WERI-Rb-1 (cell line): ENCODE data around the gene JMJD1C.

Experiments
- DNase-seq: peaks from one replicate; pipeline ENCODE4 v3.0.0-alpha.2; 2020
- H3K27ac ChIP-seq: fragments of 250-450 bp; sonication (Bioruptor Pico); 2 replicates; pipeline ENCODE4 v1.5.1; 2020; ENCODE audit warnings: mild to moderate bottlenecking, moderate library complexity
- H3K27me3 ChIP-seq: fragments of 250-450 bp; sonication (Bioruptor Pico); 2 replicates; pipeline ENCODE4 v1.5.1; 2021; ENCODE audit warnings: mild to moderate bottlenecking, low read depth, moderate library complexity; ENCODE audit not compliant: insufficient read depth, severe bottlenecking
- H3K36me3 ChIP-seq: fragments of 250-450 bp; sonication (Bioruptor Pico); 2 replicates; pipeline ENCODE4 v1.5.1; 2020; ENCODE audit warnings: mild to moderate bottlenecking, moderate library complexity
- H3K4me3 ChIP-seq: 2 replicates; pipeline ENCODE4 v1.5.1; 2011; ENCODE audit warnings: low read depth, mild to moderate bottlenecking, control low read depth, low read length
- H3K9me3 ChIP-seq: fragments of 250-450 bp; sonication (Bioruptor Pico); 2 replicates; pipeline ENCODE4 v1.5.1; 2021; ENCODE audit warnings: mild to moderate bottlenecking, moderate library complexity; ENCODE audit not compliant: severe bottlenecking
- CTCF ChIP-seq: IDR thresholded peaks from 2 replicates; pipeline ENCODE4 v1.5.1; 2011; ENCODE audit warnings: low read depth, mild to moderate bottlenecking, control low read depth, inconsistent platforms, low read length

Gene JMJD1C

GRCh38 chr10:63455507-63455906 is 10.3 kb downstream of the JMJD1C start:
- peaks cover 3% of the 10 kb centered on the region; the same call in 1 of the 2 replicates for H3K36me3 ChIP-seq
- H3K4me3 ChIP-seq, result no peak overlapping the region
- H3K9me3 ChIP-seq, result no peaks in the 10 kb centered on the region
- no peaks in the 10 kb centered on the region for H3K27me3 ChIP-seq
- no peak for DNase-seq
- no peak overlapping the region for H3K27ac ChIP-seq
- no peak for TF ChIP-seq CTCF

GRCh38 chr10:63454631-63455030 is 11.1 kb downstream of the JMJD1C start:
- no peak for DNase-seq
- Histone ChIP-seq H3K36me3 (peaks cover 3% of the 10 kb centered on the region; the same call in 1 of the 2 replicates), H3K9me3 (no peaks in the 10 kb centered on the region), H3K27ac (no peak overlapping the region), H3K27me3 (no peaks in the 10 kb centered on the region), H3K4me3 (no peak overlapping the region)
- no peak for TF ChIP-seq CTCF

GRCh38 chr10:63452524-63452923 is 13.3 kb downstream of the JMJD1C start:
- no peak for TF ChIP-seq CTCF

GRCh38 chr10:63446716-63447440 is 18.9 kb downstream of the JMJD1C start:
- H3K4me3 ChIP-seq, result no peak overlapping the region
- H3K9me3 ChIP-seq, result no peaks in the 10 kb centered on the region
- H3K27ac ChIP-seq, result no peak overlapping the region
- TF ChIP-seq CTCF, result no peak
- H3K36me3 ChIP-seq, result no peaks in the 10 kb centered on the region; the same call in 1 of the 2 replicates
- H3K27me3 ChIP-seq, result no peaks in the 10 kb centered on the region
- DNase-seq, result no peak

More at GRCh38 chr10:63452524-63452923, 13.3 kb downstream of the JMJD1C start:
- no peak overlapping the region for H3K4me3 ChIP-seq
- no peak for DNase-seq
- no peaks in the 10 kb centered on the region for H3K27me3 ChIP-seq
- peaks cover 3% of the 10 kb centered on the region; the same call in 1 of the 2 replicates for H3K36me3 ChIP-seq
- H3K9me3 ChIP-seq, result no peaks in the 10 kb centered on the region
- no peak overlapping the region for H3K27ac ChIP-seq

- DNase-seq, result no peak
- no peak for TF ChIP-seq CTCF
- H3K4me3 ChIP-seq, result no peak overlapping the region
- no peaks in the 10 kb centered on the region; the same call in 1 of the 2 replicates for H3K36me3 ChIP-seq
- H3K27me3 ChIP-seq, result no peaks in the 10 kb centered on the region
- no peak overlapping the region for H3K27ac ChIP-seq
- H3K9me3 ChIP-seq, result no peaks in the 10 kb centered on the region
Observed at GRCh38 chr10:63441404-63441803, 24.4 kb downstream of the JMJD1C start.

GRCh38 chr10:63439607-63440006 is 26.2 kb downstream of the JMJD1C start:
- H3K36me3 ChIP-seq, result no peaks in the 10 kb centered on the region; the same call in 1 of the 2 replicates
- no peak for DNase-seq
- H3K4me3 ChIP-seq, result no peak overlapping the region
- TF ChIP-seq CTCF, result no peak
- no peaks in the 10 kb centered on the region for H3K9me3 ChIP-seq
- no peaks in the 10 kb centered on the region for H3K27me3 ChIP-seq
- no peak overlapping the region for H3K27ac ChIP-seq
